SU-DHL-6 (cell line): ENCODE data around the gene PHPT1.

Experiments
- H2AFZ ChIP-seq: fragments of 200-600 bp; sonication (generic); 2 replicates; pipeline ENCODE4 v1.6.1; 2014; ENCODE audit warnings: low read depth, mild to moderate bottlenecking, moderate library complexity, mixed read lengths, antibody characterized with exemption, low read length; ENCODE audit not compliant: severe bottlenecking
- H3F3A ChIP-seq: fragments of 200-600 bp; shearing (Covaris generic); 2 replicates; pipeline ENCODE4 v1.6.0; 2016; ENCODE audit warnings: antibody characterized with exemption, mild to moderate bottlenecking; ENCODE audit not compliant: insufficient read depth
- H3K27ac ChIP-seq: fragments of 200-600 bp; sonication (generic); 2 replicates; pipeline ENCODE4 v1.5.1; 2016; ENCODE audit warnings: low read depth, mild to moderate bottlenecking, low read length, moderate library complexity, mixed read lengths
- H3K27me3 ChIP-seq: fragments of 200-600 bp; sonication (generic), shearing (Covaris generic); 2 replicates; pipeline ENCODE4 v1.6.0; 2014; ENCODE audit warnings: mild to moderate bottlenecking, low read length
- H3K36me3 ChIP-seq: fragments of 200-600 bp; sonication (generic); 2 replicates; pipeline ENCODE4 v1.6.1; 2014; ENCODE audit warnings: mild to moderate bottlenecking, low read length, mixed read lengths
- H3K4me2 ChIP-seq: fragments of 300-600, 200-600 bp; shearing (Covaris generic), sonication (generic); 2 replicates; pipeline ENCODE4 v1.6.0; 2014; ENCODE audit warnings: low read length, low read depth, mild to moderate bottlenecking; ENCODE audit not compliant: poor library complexity, severe bottlenecking
- H3K4me3 ChIP-seq: fragments of 200-600 bp; sonication (generic); 2 replicates; pipeline ENCODE4 v1.5.1; 2014; ENCODE audit warnings: antibody characterized with exemption, low read length, mild to moderate bottlenecking, mixed read lengths; ENCODE audit not compliant: insufficient read depth, poor library complexity, severe bottlenecking
- H3K79me2 ChIP-seq: fragments of 200-600 bp; sonication (generic); 2 replicates; pipeline ENCODE4 v1.6.1; 2014; ENCODE audit warnings: mild to moderate bottlenecking, low read length, moderate library complexity; ENCODE audit not compliant: insufficient read depth
- H3K9ac ChIP-seq: fragments of 200-600 bp; sonication (generic); 2 replicates; pipeline ENCODE4 v1.7.0; 2014; ENCODE audit warnings: mild to moderate bottlenecking, low read length
- H3K9me2 ChIP-seq: fragments of 200-600 bp; sonication (generic); replicated peaks from 2 replicates; pipeline ENCODE4 v1.6.1; 2014; ENCODE audit warnings: low read length; ENCODE audit not compliant: insufficient read depth
- H3K9me3 ChIP-seq: fragments of 200-600 bp; sonication (generic); 2 replicates; pipeline ENCODE4 v1.6.1; 2014; ENCODE audit warnings: low read length, mixed read lengths; ENCODE audit not compliant: insufficient read depth
- H4K20me1 ChIP-seq: fragments of 200-600 bp; sonication (generic); 2 replicates; pipeline ENCODE4 v1.6.1; 2014; ENCODE audit warnings: low read depth, mild to moderate bottlenecking, antibody characterized with exemption, low read length, moderate library complexity, mixed read lengths
- CTCF ChIP-seq: fragments of 200-600 bp; sonication (generic); IDR thresholded peaks from one replicate; pipeline ENCODE4 v1.5.1; 2017; ENCODE audit warnings: antibody characterized with exemption, mild to moderate bottlenecking, low read length, moderate library complexity; ENCODE audit not compliant: insufficient read depth, poor library complexity, severe bottlenecking
- EZH2phosphoT487 ChIP-seq: fragments of 200-600 bp; sonication (generic), shearing (Covaris generic); conservative IDR thresholded peaks from 2 replicates; pipeline ENCODE4 v1.6.1; 2018; ENCODE audit warnings: mild to moderate bottlenecking, antibody characterized with exemption, low read length, moderate library complexity, mixed read lengths

Gene PHPT1

GRCh38 chr9:136806067-136806466 is 43.1 kb upstream of the PHPT1 start:
- H4K20me1 ChIP-seq, result peaks cover 3% of the 10 kb centered on the region; the same call in 1 of the 2 replicates
- no peak overlapping the region for H3K4me3 ChIP-seq
- H3K9me2 ChIP-seq, result no peaks in the 10 kb centered on the region
- no peaks in the 10 kb centered on the region for H3K27me3 ChIP-seq
- no peaks in the 10 kb centered on the region for H3K9me3 ChIP-seq
- H3F3A ChIP-seq, result no peaks in the 10 kb centered on the region
- peak overlapping the region; percentile 99 for H3K9ac ChIP-seq
- TF ChIP-seq EZH2phosphoT487, result no peak
- no peak for TF ChIP-seq CTCF
- peaks cover 13% of the 10 kb centered on the region for H3K36me3 ChIP-seq
- peak overlapping the region; percentile 74 for H3K4me2 ChIP-seq
- H2AFZ ChIP-seq, result no peak overlapping the region
- no peak overlapping the region for H3K27ac ChIP-seq
- H3K79me2 ChIP-seq, result peaks cover 37% of the 10 kb centered on the region

DNA sequence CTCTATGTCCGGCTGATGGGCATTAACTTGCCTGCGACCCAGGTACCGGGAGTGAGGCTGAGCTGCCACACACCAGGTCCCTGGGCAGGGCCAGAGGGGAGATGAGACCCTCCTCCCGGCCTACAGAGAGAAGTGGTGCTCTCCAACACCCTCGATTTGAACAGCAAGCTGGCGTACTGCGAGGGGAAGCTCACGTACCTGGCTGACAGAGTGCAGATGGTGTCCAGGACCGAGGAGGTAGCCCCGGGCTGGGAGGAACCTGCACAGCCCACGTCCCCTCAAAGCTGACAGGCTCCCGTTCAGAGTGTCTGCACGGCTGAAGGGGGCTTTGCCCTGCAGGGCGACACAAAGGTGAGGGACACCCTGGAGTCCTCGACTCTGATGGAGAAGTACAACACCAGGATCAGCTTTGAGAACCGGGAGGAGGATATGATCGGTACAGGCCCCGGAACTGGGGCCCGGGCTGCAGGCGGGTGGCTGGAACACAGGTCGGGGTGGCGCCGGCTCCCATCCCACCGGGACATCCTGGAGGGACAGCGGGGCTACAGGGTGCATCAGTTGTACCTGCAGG is 42.5 kb upstream of the PHPT1 start:
- Histone ChIP-seq H3K4me3 (peak overlapping the region; percentile 94), H3K9ac (peak overlapping the region; percentile 99), H3K36me3 (peaks cover 14% of the 10 kb centered on the region), H3K79me2 (peaks cover 43% of the 10 kb centered on the region), H3K9me2 (no peaks in the 10 kb centered on the region), H3K27me3 (no peaks in the 10 kb centered on the region), H2AFZ (no peak overlapping the region), H4K20me1 (peaks cover 3% of the 10 kb centered on the region; the same call in 1 of the 2 replicates), H3K9me3 (no peaks in the 10 kb centered on the region), H3F3A (no peaks in the 10 kb centered on the region), H3K27ac (no peak overlapping the region), H3K4me2 (peak overlapping the region; percentile 74)
- no peak for TF ChIP-seq EZH2phosphoT487
- no peak for TF ChIP-seq CTCF

- H2AFZ ChIP-seq, result peak within 1 kb of the TSS; percentile 88
- H3K27me3 ChIP-seq, result no peaks in the 10 kb centered on the region
- H3F3A ChIP-seq, result no peaks in the 10 kb centered on the region
- H3K4me3 ChIP-seq, result peak within 1 kb of the TSS; percentile 94
- H3K36me3 ChIP-seq, result peaks cover 14% of the 10 kb centered on the region
- H4K20me1 ChIP-seq, result peaks cover 3% of the 10 kb centered on the region; the same call in 1 of the 2 replicates
- H3K27ac ChIP-seq, result peak within 1 kb of the TSS; percentile 75
- peak within 1 kb of the TSS; percentile 99 for H3K9ac ChIP-seq
- H3K9me2 ChIP-seq, result no peaks in the 10 kb centered on the region
- TF ChIP-seq EZH2phosphoT487 (no peak), CTCF (no peak)
- H3K9me3 ChIP-seq, result no peaks in the 10 kb centered on the region
- H3K79me2 ChIP-seq, result peaks cover 51% of the 10 kb centered on the region
- peak within 1 kb of the TSS; percentile 82 for H3K4me2 ChIP-seq
Measured at GRCh38 chr9:136807281-136808074, 41.7 kb upstream of the PHPT1 start, which contains the start of gene RABL6. Gene RABL6 (plus strand): TSS chr9:136807948. CDS start chr9:136808197, 249 bp downstream.
